ENCODE data around the gene FOXJ3. TPM values are rescaled to one million over a fixed set of nuclear protein-coding genes. Genes with fewer than 3 reads are reported as not detected.

The FOXJ3 gene
- total RNA-seq, 4 donors from 2014 or later: 39.4 to 81.0 (median 56.3) TPM

- intact Hi-C loops (cut with DNase I; ENCODE audit: low total_unique reads) (loop anchor here (1.0 to 10.0 kb wide), 7 partner anchors 13 to 431 kb away; partner anchors contain the start of genes C1orf50, P3H1 and YBX1), in situ Hi-C loops (cut with MboI; ENCODE audit: low sequenced_read_pairs in 4 of 4) (loop anchor here in 2 of 4 donors (25.0 kb wide), 2 partner anchors 329 to 429 kb away; partner anchors contain the start of genes C1orf50 (in 1 of the 2), P3H1 (in 1 of the 2) and PPIH (in 1 of the 2))
- H3K4me1 ChIP-seq: peaks cover 46 to 49% of the 10 kb centered on the region in 2 donors
- H3K27me3 ChIP-seq: no peaks in the 10 kb centered on the region
- ATAC-seq (no peak), DNase-seq (no peak)
- peak overlapping the region; percentile 87 to 98 (median 98) for H3K27ac ChIP-seq
- H3K9me3 ChIP-seq: no peaks in the 10 kb centered on the region
- no peaks in the 10 kb centered on the region for H3K36me3 ChIP-seq
- peak overlapping the region; percentile 74 to 91 (median 76) for H3K4me3 ChIP-seq
- no peak for TF ChIP-seq CTCF (IDR thresholded peaks at IDR 0.05 in 4 of 5, conservative IDR thresholded peaks at IDR 0.05 in 1 of 5)
- no peak for TF ChIP-seq POLR2A (IDR thresholded peaks at IDR 0.05)
Observed at GRCh38 chr1:42333662-42334239, 1.3 kb downstream of the FOXJ3 start.

GRCh38 chr1:42332877-42333276, 2.2 kb downstream of the FOXJ3 start:
- TF ChIP-seq POLR2A (IDR thresholded peaks at IDR 0.05): no peak
- TF ChIP-seq CTCF (IDR thresholded peaks at IDR 0.05 in 4 of 5, conservative IDR thresholded peaks at IDR 0.05 in 1 of 5): no peak
- intact Hi-C loops (cut with DNase I; ENCODE audit: low total_unique reads) (loop anchor here (10.0 kb wide), 2 partner anchors 298 to 432 kb away; partner anchors contain the start of genes C1orf50 and P3H1), in situ Hi-C loops (cut with MboI; ENCODE audit: low sequenced_read_pairs in 4 of 4) (loop anchor here in 2 of 4 donors (25.0 kb wide), 2 partner anchors 329 to 429 kb away; partner anchors contain the start of genes C1orf50 (in 1 of the 2), P3H1 (in 1 of the 2) and PPIH (in 1 of the 2))
- Histone ChIP-seq H3K27me3 (no peaks in the 10 kb centered on the region), H3K9me3 (no peaks in the 10 kb centered on the region), H3K4me1 (peaks cover 50 to 55% of the 10 kb centered on the region in 2 donors), H3K36me3 (no peaks in the 10 kb centered on the region), H3K4me3 (no peak overlapping the region), H3K27ac (peak overlapping the region; percentile 87 to 98 (median 98))
- ATAC-seq: no peak
- DNase-seq: no peak

- H3K4me3 ChIP-seq: no peak overlapping the region
- H3K36me3 ChIP-seq: no peaks in the 10 kb centered on the region
- TF ChIP-seq CTCF (IDR thresholded peaks at IDR 0.05 in 4 of 5, conservative IDR thresholded peaks at IDR 0.05 in 1 of 5): no peak
- in situ Hi-C loops (cut with MboI; ENCODE audit: low sequenced_read_pairs in 4 of 4) (loop anchor here in 2 of 4 donors (25.0 kb wide), 2 partner anchors 332 to 432 kb away; partner anchors contain the start of genes C1orf50 (in 1 of the 2), P3H1 (in 1 of the 2) and PPIH (in 1 of the 2)), intact Hi-C loops (cut with DNase I; ENCODE audit: low total_unique reads) (loop anchor here (10.0 kb wide), 2 partner anchors 295 to 435 kb away; partner anchors contain the start of genes C1orf50 and P3H1)
- peaks cover 71 to 78% of the 10 kb centered on the region in 2 donors for H3K4me1 ChIP-seq
- no peak overlapping the region for H3K27ac ChIP-seq
- H3K9me3 ChIP-seq: no peaks in the 10 kb centered on the region
- no peaks in the 10 kb centered on the region for H3K27me3 ChIP-seq
- DNase-seq (no peak), ATAC-seq (no peak)
Observed at GRCh38 chr1:42330215-42330614, 4.8 kb downstream of the FOXJ3 start.

GRCh38 chr1:42328916-42329496, 6.0 kb downstream of the FOXJ3 start:
- no peaks in the 10 kb centered on the region for H3K36me3 ChIP-seq
- TF ChIP-seq POLR2A (IDR thresholded peaks at IDR 0.05): no peak
- TF ChIP-seq CTCF (IDR thresholded peaks at IDR 0.05 in 4 of 5, conservative IDR thresholded peaks at IDR 0.05 in 1 of 5): no peak
- no peaks in the 10 kb centered on the region for H3K9me3 ChIP-seq
- H3K4me3 ChIP-seq: no peak overlapping the region
- DNase-seq (no peak), ATAC-seq (no peak)
- no peaks in the 10 kb centered on the region for H3K27me3 ChIP-seq
- in situ Hi-C loops (cut with MboI; ENCODE audit: low sequenced_read_pairs in 4 of 4): loop anchor here in 2 of 4 donors (10.0 to 25.0 kb wide), 3 partner anchors 154 to 433 kb away; partner anchors contain the start of genes C1orf50 (in 1 of the 2), P3H1 (in 1 of the 2) and PPIH (in 1 of the 2)
- H3K27ac ChIP-seq: no peak overlapping the region
- intact Hi-C loops (cut with DNase I; ENCODE audit: low total_unique reads): no loop called here
- H3K4me1 ChIP-seq: peaks cover 78 to 80% of the 10 kb centered on the region in 2 donors
